Liver (tissue), 3 donors: Measurements from ENCODE around the gene BARHL1.

Experiments
- ATF3 ChIP-seq: IDR thresholded peaks from 2 replicates; pipeline ENCODE4 v1.6.1; 2016; ENCODE audit warnings: antibody characterized with exemption
- CTCF ChIP-seq: fragments of 150-350 bp; IDR thresholded peaks from 2 replicates; pipeline ENCODE4 v1.5.1; 2017; ENCODE audit warnings: improper control_type of control experiment, low read depth, low read length; ENCODE audit not compliant: missing input control
- EGR1 ChIP-seq, 2 donors: IDR thresholded peaks; 2 replicates each; pipeline ENCODE4 v1.6.1; 2016 to 2018; ENCODE audit warnings: antibody characterized with exemption in 2 of 2, low read depth in 2 of 2
- FOXA1 ChIP-seq: IDR thresholded peaks from 2 replicates; pipeline ENCODE4 v1.6.1; 2016; ENCODE audit warnings: antibody characterized with exemption
- GABPA ChIP-seq, 2 donors: IDR thresholded peaks in 1 of 2; conservative IDR thresholded peaks in 1 of 2; 2 replicates each; pipeline ENCODE4 v1.6.1; 2016; ENCODE audit warnings: antibody characterized with exemption in 2 of 2, mild to moderate bottlenecking in 1 of 2, moderate library complexity in 1 of 2
- JUND ChIP-seq, 2 donors: IDR thresholded peaks; 2 replicates each; pipeline ENCODE4 v1.6.1; 2016; ENCODE audit warnings: antibody characterized with exemption in 2 of 2
- MAX ChIP-seq: IDR thresholded peaks from 2 replicates; pipeline ENCODE4 v1.6.1; 2016; ENCODE audit warnings: antibody characterized with exemption
- RAD21 ChIP-seq, 2 donors: IDR thresholded peaks; 2 replicates each; pipeline ENCODE4 v1.6.1; 2016; ENCODE audit warnings: antibody characterized with exemption in 2 of 2, mild to moderate bottlenecking in 2 of 2
- SP1 ChIP-seq: IDR thresholded peaks from 2 replicates; pipeline ENCODE4 v1.6.1; 2018; ENCODE audit warnings: antibody characterized with exemption, mild to moderate bottlenecking
- TAF1 ChIP-seq: conservative IDR thresholded peaks from 2 replicates; pipeline ENCODE4 v1.6.1; 2016; ENCODE audit warnings: antibody characterized with exemption, mild to moderate bottlenecking
- ZBTB33 ChIP-seq: IDR thresholded peaks from 2 replicates; pipeline ENCODE4 v1.6.1; 2016; ENCODE audit warnings: antibody characterized with exemption
- donor health status: healthy.
- donor health status: healthy.

- no peak for TF ChIP-seq ZBTB33
- TF ChIP-seq ATF3, result no peak
- TF ChIP-seq CTCF, result no peak
- no peak for TF ChIP-seq GABPA (IDR thresholded peaks at IDR 0.05 in 1 of 2, conservative IDR thresholded peaks at IDR 0.05 in 1 of 2)
- no peak for TF ChIP-seq RAD21 (IDR thresholded peaks at IDR 0.05)
- TF ChIP-seq JUND (IDR thresholded peaks at IDR 0.05), result no peak
- TF ChIP-seq MAX, result no peak
- TF ChIP-seq SP1, result no peak
- no peak for TF ChIP-seq TAF1
- no peak for TF ChIP-seq EGR1 (IDR thresholded peaks at IDR 0.05; ENCODE audit: low read depth in 2 of 2)
- no peak for TF ChIP-seq FOXA1
These were observed 56.9 kb downstream of the BARHL1 start for GRCh38 chr9:132639322-132639721.
